Measurements from ENCODE around the gene SCAPER.
A peak's percentile ranks its signal among the peaks of the same experiment; 100 is the strongest.

Gene SCAPER

GRCh38 chr15:76588811-76589747 lies 316.1 kb downstream of the SCAPER start:
- in situ Hi-C loops (cut with HindIII; ENCODE audit: low pct_unique_long_range_greater_than_20kb, low sequenced_read_pairs) = no loop called here
- DNase-seq (ENCODE audit: low read depth in 1 of 2, low spot score in 1 of 2) = no peak
- no peak for TF ChIP-seq JUND (IDR thresholded peaks at IDR 0.05; ENCODE audit: low read depth)

- DNase-seq (ENCODE audit: low read depth in 1 of 2, low spot score in 1 of 2) = no peak
- in situ Hi-C loops (cut with HindIII; ENCODE audit: low pct_unique_long_range_greater_than_20kb, low sequenced_read_pairs) = no loop called here
- TF ChIP-seq JUND (IDR thresholded peaks at IDR 0.05; ENCODE audit: low read depth) = no peak
Observed at GRCh38 chr15:76585576-76585897, 319.6 kb downstream of the SCAPER start.

- in situ Hi-C loops (cut with HindIII; ENCODE audit: low pct_unique_long_range_greater_than_20kb, low sequenced_read_pairs) = no loop called here
- DNase-seq (ENCODE audit: low read depth in 1 of 2, low spot score in 1 of 2) = no peak
- no peak for TF ChIP-seq JUND (IDR thresholded peaks at IDR 0.05; ENCODE audit: low read depth)
Observed at GRCh38 chr15:76584868-76585575, 320.1 kb downstream of the SCAPER start.

GRCh38 chr15:76582550-76582949 lies 322.6 kb downstream of the SCAPER start:
- in situ Hi-C loops (cut with HindIII; ENCODE audit: low pct_unique_long_range_greater_than_20kb, low sequenced_read_pairs) = no loop called here
- no peak for DNase-seq (ENCODE audit: low read depth in 1 of 2, low spot score in 1 of 2)
- no peak for TF ChIP-seq JUND (IDR thresholded peaks at IDR 0.05; ENCODE audit: low read depth)

- in situ Hi-C loops (cut with HindIII; ENCODE audit: low pct_unique_long_range_greater_than_20kb, low sequenced_read_pairs) = no loop called here
- no peak for DNase-seq (ENCODE audit: low read depth in 1 of 2, low spot score in 1 of 2)
- no peak for TF ChIP-seq JUND (IDR thresholded peaks at IDR 0.05; ENCODE audit: low read depth)
Observed at GRCh38 chr15:76577879-76578512, 327.1 kb downstream of the SCAPER start.

GRCh38 chr15:76576523-76577279 lies 328.4 kb downstream of the SCAPER start:
- in situ Hi-C loops (cut with HindIII; ENCODE audit: low pct_unique_long_range_greater_than_20kb, low sequenced_read_pairs) = no loop called here
- no peak for TF ChIP-seq JUND (IDR thresholded peaks at IDR 0.05; ENCODE audit: low read depth)
- DNase-seq (ENCODE audit: low read depth in 1 of 2, low spot score in 1 of 2) = peak in 1 of 2 experiments; percentile 47

GRCh38 chr15:76575679-76576078 lies 329.5 kb downstream of the SCAPER start:
- no peak for TF ChIP-seq JUND (IDR thresholded peaks at IDR 0.05; ENCODE audit: low read depth)
- in situ Hi-C loops (cut with HindIII; ENCODE audit: low pct_unique_long_range_greater_than_20kb, low sequenced_read_pairs) = no loop called here

GRCh38 chr15:76575274-76575673 lies 329.9 kb downstream of the SCAPER start:
- in situ Hi-C loops (cut with HindIII; ENCODE audit: low pct_unique_long_range_greater_than_20kb, low sequenced_read_pairs) = no loop called here
- DNase-seq (ENCODE audit: low read depth in 1 of 2, low spot score in 1 of 2) = no peak

More at GRCh38 chr15:76575679-76576078, 329.5 kb downstream of the SCAPER start:
- DNase-seq (ENCODE audit: low read depth in 1 of 2, low spot score in 1 of 2) = no peak

GRCh38 chr15:76572983-76573314 lies 332.2 kb downstream of the SCAPER start:
- DNase-seq (ENCODE audit: low read depth in 1 of 2, low spot score in 1 of 2) = no peak
- in situ Hi-C loops (cut with HindIII; ENCODE audit: low pct_unique_long_range_greater_than_20kb, low sequenced_read_pairs) = no loop called here
- no peak for TF ChIP-seq JUND (IDR thresholded peaks at IDR 0.05; ENCODE audit: low read depth)

More at GRCh38 chr15:76575274-76575673, 329.9 kb downstream of the SCAPER start:
- TF ChIP-seq JUND (IDR thresholded peaks at IDR 0.05; ENCODE audit: low read depth) = no peak

- TF ChIP-seq JUND (IDR thresholded peaks at IDR 0.05; ENCODE audit: low read depth) = no peak
- DNase-seq (ENCODE audit: low read depth in 1 of 2, low spot score in 1 of 2) = no peak
- in situ Hi-C loops (cut with HindIII; ENCODE audit: low pct_unique_long_range_greater_than_20kb, low sequenced_read_pairs) = no loop called here
Observed at GRCh38 chr15:76566276-76566675, 338.9 kb downstream of the SCAPER start.

GRCh38 chr15:76565366-76565765 lies 339.8 kb downstream of the SCAPER start:
- no peak for DNase-seq (ENCODE audit: low read depth in 1 of 2, low spot score in 1 of 2)
- no peak for TF ChIP-seq JUND (IDR thresholded peaks at IDR 0.05; ENCODE audit: low read depth)
- in situ Hi-C loops (cut with HindIII; ENCODE audit: low pct_unique_long_range_greater_than_20kb, low sequenced_read_pairs) = no loop called here

GRCh38 chr15:76555247-76555646 lies 349.9 kb downstream of the SCAPER start:
- no peak for TF ChIP-seq JUND (IDR thresholded peaks at IDR 0.05; ENCODE audit: low read depth)
- in situ Hi-C loops (cut with HindIII; ENCODE audit: low pct_unique_long_range_greater_than_20kb, low sequenced_read_pairs) = no loop called here

More at GRCh38 chr15:76555247-76555646, 349.9 kb downstream of the SCAPER start:
- DNase-seq (ENCODE audit: low read depth in 1 of 2, low spot score in 1 of 2) = no peak

Measured in T47D (cell line).